Articular chondrocyte of knee joint (primary cell): ENCODE data around the gene UPK1B. TPM values are rescaled to one million over a fixed set of nuclear protein-coding genes. Genes with fewer than 3 reads are reported as not detected.

Experiments
- total RNA-seq: library from RNA; depleted of rRNA; stranded (reverse); fragments of >200 nt; gene quantifications from 2 replicates; pipeline ENCODE4 v1.2.3, GENCODE V29; 2012

The UPK1B gene
- total RNA-seq = under 0.01 and 0.43 TPM in 2 replicates

GRCh38 chr3:119173325-119173724 is at the start of gene UPK1B:
UPK1B (plus strand) TSS chr3:119173598; CDS start chr3:119186742, 13,144 bp downstream.

GRCh38 chr3:119145500-119146167 is 27.8 kb upstream of the UPK1B start, which contains the start of gene TEX55:
TEX55 (plus strand) TSS chr3:119146165; CDS start chr3:119146190, 25 bp downstream.

GRCh38 chr3:119240591-119241434 is 67.4 kb downstream of the UPK1B start, which contains the start of gene B4GALT4:
B4GALT4 (minus strand) TSS chr3:119240878; CDS start chr3:119230099, 10,779 bp downstream.

Other genes with a start within 250 kb of the UPK1B start
- 0.11 TPM in 1 of 2 replicates, not detected in the other for gene IGSF11, start 138.8 kb upstream of the UPK1B start, total RNA-seq
- gene TEX55, start 27.4 kb upstream of the UPK1B start, total RNA-seq = not detected in 2 replicates
- gene B4GALT4, start 67.3 kb downstream of the UPK1B start, total RNA-seq = 27.4 and 34.9 TPM in 2 replicates
- gene ARHGAP31, start 120.8 kb downstream of the UPK1B start, total RNA-seq = 25.3 and 35.8 TPM in 2 replicates